ENCODE measurements around the gene C3orf70. TPM values are rescaled to one million over a fixed set of nuclear protein-coding genes. Genes with fewer than 3 reads are reported as not detected.

The C3orf70 gene
- total RNA-seq, 1 donor from 2014 or later, result 1.4 TPM

Other genes starting within 250 kb of the C3orf70 start
- 19.2 TPM for gene EHHADH, start 101.0 kb upstream of the C3orf70 start, total RNA-seq
- 8.0 TPM for gene MAP3K13, start 210.1 kb upstream of the C3orf70 start, total RNA-seq

Measured in left ventricle myocardium superior (tissue), 1 donor.